GM12873 (cell line): ENCODE results near the gene ZDHHC14.

ENCODE experiments used
- CTCF ChIP-seq: IDR thresholded peaks from 2 replicates; pipeline ENCODE4 v1.5.1; 2012; ENCODE audit warnings: low read depth, mild to moderate bottlenecking, moderate library complexity, low read length, control low read depth; ENCODE audit not compliant: insufficient read depth; ENCODE audit errors: missing control alignments

ZDHHC14 gene

GRCh38 chr6:157638779-157639178 is 257.8 kb downstream of the ZDHHC14 start:
- no peak for TF ChIP-seq CTCF

- no peak for TF ChIP-seq CTCF
These were observed 259.9 kb downstream of the ZDHHC14 start for GRCh38 chr6:157640746-157641451.

DNA sequence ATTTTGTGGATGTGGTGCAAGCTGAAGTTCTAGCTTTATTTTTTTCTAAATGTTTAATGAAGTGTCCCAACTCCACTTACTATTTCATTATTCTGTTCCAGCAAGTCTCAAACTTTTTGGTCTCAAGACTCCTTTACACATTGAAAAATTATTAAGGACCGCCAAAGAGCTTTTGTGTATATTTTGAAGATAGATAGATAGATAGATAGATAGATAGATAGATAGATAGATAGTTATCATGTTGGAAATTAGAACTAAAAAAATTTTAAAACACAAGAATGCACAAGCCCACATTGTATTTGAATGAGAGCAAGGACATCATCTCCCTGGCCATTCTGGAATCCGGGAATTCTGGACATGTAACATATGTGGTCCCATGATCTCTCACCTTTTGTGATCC is 260.8 kb downstream of the ZDHHC14 start:
- no peak for TF ChIP-seq CTCF

GRCh38 chr6:157642736-157643135 is 261.7 kb downstream of the ZDHHC14 start:
- TF ChIP-seq CTCF, result no peak

DNA sequence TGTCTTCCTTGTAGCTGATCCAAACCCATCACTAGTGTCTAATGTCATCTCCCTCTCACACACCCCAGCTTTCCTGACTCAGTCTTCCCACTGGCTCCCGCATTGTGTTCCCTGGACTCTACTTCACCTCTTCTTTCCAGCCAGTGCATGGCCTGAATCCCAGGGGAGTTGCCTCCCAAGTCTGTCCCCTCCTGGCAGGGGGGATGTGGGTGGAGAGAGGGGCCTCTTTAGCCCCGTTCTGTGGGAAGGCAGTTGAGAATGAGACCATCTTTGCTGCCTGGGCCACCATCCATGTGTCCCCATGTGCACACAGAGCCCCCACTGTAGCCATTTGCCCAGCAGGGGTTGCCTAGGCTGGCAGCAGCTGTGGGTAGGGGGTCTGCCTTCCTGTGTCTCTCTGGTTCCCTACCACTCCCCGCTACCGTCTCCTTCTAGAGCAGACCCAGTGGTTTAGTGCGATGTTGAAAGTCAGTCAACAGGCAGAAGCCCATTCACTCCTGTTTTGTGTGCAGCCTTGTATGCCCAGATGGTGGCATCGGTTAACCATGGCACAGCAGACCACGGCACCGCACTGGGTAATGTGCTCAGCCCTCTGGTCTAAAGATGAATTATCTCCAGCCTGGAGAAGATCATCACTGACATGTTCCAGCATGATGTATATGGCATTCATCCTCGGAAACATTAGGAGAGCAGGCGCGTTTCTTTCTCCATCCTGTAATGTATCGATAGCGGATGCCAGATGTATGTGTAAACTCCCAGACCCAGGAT is 263.2 kb downstream of the ZDHHC14 start:
- TF ChIP-seq CTCF, result peak; percentile 42

DNA sequence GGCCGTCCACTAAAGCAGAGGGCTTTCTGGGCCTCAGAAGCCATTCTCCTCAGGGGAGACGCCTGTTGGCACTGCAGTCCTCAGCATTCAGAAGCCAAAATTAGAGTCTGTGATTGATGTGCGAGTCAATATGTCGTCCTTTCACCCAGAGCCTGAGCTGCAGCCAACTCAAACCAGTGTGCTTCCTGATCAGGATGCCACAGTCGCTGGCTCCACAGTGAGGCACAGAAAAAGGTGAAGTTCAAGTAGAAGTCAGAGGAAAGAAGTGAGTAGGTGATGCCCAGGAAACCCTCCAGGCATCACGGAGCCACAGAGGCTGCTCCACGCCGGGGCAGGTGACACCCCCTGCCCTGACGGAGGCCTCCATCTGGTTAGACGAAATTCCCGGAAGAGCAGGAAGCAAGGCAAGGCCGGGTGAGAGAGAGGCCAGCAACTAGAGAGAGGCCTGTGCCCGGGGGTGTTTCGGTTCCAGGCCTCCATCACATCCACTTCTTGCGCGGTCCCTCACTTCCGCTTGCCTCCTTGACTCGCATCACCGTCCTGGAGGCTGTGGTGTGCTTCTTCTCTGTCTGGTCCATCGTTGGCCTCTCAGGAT is 264.3 kb downstream of the ZDHHC14 start:
- no peak for TF ChIP-seq CTCF

- no peak for TF ChIP-seq CTCF
These were observed 265.0 kb downstream of the ZDHHC14 start for GRCh38 chr6:157646012-157646411.
